ENCODE results near the gene FAT2.

The FAT2 gene, protein sequence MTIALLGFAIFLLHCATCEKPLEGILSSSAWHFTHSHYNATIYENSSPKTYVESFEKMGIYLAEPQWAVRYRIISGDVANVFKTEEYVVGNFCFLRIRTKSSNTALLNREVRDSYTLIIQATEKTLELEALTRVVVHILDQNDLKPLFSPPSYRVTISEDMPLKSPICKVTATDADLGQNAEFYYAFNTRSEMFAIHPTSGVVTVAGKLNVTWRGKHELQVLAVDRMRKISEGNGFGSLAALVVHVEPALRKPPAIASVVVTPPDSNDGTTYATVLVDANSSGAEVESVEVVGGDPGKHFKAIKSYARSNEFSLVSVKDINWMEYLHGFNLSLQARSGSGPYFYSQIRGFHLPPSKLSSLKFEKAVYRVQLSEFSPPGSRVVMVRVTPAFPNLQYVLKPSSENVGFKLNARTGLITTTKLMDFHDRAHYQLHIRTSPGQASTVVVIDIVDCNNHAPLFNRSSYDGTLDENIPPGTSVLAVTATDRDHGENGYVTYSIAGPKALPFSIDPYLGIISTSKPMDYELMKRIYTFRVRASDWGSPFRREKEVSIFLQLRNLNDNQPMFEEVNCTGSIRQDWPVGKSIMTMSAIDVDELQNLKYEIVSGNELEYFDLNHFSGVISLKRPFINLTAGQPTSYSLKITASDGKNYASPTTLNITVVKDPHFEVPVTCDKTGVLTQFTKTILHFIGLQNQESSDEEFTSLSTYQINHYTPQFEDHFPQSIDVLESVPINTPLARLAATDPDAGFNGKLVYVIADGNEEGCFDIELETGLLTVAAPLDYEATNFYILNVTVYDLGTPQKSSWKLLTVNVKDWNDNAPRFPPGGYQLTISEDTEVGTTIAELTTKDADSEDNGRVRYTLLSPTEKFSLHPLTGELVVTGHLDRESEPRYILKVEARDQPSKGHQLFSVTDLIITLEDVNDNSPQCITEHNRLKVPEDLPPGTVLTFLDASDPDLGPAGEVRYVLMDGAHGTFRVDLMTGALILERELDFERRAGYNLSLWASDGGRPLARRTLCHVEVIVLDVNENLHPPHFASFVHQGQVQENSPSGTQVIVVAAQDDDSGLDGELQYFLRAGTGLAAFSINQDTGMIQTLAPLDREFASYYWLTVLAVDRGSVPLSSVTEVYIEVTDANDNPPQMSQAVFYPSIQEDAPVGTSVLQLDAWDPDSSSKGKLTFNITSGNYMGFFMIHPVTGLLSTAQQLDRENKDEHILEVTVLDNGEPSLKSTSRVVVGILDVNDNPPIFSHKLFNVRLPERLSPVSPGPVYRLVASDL (N-terminal part only)

DNA sequence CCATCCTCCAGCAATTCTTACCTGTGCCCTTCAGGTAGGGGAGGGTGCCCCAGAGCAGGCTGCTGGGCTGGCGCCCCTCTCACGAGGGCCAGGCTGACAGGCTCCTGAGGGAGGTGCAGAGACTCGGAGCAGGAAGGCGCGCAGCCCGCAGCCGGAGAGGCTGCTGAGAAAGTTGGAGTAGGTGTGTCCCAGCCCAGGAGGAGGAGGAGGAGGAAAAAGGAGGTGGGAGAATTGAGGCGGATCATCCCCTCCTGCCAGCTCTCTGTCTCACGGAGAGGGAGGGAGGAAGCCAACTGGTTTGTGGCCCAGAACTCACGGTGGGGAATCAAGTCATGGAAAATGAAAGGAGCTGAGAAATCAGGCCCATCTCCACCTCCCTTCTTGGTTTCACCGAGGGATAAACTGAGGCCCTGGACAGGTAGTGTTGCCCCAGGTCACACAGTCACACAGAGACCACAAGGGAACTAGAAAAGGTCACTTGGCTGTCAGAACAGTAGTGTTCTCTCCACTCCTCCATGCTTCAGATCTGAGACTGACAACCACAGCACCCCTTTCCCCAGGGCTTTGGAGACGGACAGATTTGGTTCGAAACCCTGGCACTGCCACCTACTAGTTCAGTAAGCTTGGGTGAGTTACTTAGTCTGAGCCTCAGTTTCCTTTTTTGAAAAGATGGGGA is at the start of gene FAT2:
Gene FAT2 (minus strand): TSS at position 188 of the 676 bp plus-strand sequence. CDS start 22,400 bp downstream, outside the sequence.
- DNase-seq (ENCODE audit: low spot score) = no peak

DNA sequence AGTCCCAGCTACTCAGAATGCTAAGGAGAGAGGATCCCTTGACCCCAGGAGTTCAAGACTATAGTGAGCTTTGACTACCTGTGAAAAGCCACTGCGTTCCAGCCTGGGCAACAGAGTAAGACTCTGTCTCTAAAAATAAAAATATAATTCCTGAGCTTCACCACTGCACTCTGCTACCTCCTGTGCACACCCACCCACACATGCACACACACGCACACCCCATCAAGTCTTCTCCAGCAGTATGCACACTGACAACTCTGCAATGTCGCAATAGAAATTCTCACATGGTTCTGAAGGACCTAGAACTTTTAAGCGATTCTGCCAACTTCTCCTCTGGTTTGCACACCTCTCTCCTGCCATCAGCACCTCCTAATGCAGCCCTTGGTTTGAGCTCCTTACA is 47.5 kb upstream of the FAT2 start:
- DNase-seq (ENCODE audit: low spot score) = no peak

DNA sequence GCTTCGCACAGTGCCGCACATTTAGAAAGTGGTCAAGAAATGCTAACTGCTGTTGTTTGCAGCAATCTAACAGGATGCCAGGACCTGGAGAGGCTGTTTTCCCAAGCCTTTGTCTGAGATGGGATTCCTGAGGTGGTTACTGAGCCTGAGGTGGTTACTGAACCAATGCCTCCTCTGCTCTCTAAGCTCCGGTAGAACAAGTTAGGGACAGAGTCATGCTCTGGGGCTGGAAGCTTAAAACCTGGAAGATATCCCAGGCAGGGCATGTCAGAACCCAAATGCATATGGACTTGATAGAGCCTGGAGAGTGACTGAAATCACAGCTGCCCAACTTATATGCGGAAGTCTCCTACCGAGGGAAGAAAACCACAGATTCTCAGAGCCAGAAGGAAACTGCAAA is 46.5 kb upstream of the FAT2 start:
- no peak for DNase-seq (ENCODE audit: low spot score)

DNA sequence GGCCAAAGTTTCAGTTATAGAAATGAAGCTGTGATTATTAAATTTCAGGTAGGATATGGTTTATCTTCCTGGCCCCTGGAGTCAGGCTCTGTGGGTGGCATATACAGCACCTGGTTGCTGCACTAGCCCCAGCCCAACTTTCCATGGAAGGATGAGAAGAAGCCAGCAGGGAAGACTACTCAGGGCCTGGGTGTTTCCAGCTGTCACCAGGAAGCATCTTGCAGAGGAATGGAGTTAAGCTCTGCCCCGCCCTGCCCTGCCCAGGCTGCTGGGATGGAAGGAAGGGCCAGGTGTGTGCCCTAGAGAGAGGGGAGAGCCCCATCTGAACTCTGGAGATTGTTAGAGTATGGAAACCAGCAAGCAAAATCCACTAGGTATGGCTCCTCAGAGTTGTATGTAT is 42.8 kb upstream of the FAT2 start:
- DNase-seq (ENCODE audit: low spot score) = no peak

DNA sequence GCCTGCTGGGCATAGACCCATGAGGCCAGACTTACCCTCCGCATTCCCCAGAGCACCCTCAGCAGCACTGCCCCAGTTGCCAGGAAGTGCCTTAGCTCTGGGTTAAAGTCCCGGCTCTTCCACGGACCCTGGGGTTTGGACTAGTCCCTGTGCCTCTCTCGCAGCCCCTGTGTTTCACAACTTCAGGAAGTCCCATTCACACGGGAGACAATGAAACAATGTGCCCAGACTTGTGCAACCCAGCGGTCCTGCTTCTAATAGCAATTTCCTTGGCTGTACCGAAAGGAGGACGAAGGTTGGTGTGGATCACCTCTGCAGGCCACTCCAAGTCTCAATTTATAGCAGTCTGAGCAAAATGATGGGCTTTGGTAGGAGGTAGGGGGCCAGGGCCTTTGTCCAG is 41.8 kb upstream of the FAT2 start:
- DNase-seq (ENCODE audit: low spot score) = no peak

DNA sequence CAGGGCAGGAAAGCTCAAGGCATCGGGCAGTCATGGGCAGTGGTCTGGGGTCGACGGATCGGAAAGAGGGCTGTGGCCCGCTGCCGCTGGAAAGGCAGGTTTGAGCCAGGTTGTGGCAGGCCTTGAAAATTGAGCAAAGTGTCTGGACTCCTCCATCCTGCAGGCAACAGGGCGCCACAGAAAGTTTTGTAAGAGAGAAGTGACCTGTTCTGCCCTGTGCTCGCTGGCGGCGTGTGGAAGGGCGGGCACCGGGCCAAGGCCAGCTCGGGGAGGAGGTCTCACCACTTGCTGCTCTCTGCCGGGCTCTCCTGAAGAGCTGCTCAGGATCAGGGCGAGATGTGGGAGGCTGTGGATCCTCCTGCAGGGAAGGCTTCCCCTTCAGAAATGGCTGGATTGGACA is 41.4 kb upstream of the FAT2 start:
- no peak for DNase-seq (ENCODE audit: low spot score)

DNA sequence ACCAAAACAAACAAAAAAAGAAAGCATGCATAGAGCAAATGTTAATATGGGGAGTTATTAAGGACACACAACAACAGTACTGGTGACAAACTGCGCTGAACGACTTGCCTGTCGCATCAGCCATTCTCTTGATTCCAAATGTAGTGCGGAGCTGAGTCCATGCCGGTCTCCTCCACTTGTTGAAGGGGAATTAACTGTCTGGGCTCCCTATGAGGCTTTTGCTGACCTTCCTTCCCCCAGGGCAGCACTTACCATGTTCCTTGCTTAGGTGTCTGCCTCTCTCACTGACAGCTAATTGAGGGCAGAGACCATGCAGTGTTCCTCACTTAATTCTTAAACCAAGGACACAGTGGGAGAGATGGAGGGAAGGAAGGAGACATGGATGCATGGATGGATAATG is 40.8 kb upstream of the FAT2 start:
- DNase-seq (ENCODE audit: low spot score) = no peak

DNA sequence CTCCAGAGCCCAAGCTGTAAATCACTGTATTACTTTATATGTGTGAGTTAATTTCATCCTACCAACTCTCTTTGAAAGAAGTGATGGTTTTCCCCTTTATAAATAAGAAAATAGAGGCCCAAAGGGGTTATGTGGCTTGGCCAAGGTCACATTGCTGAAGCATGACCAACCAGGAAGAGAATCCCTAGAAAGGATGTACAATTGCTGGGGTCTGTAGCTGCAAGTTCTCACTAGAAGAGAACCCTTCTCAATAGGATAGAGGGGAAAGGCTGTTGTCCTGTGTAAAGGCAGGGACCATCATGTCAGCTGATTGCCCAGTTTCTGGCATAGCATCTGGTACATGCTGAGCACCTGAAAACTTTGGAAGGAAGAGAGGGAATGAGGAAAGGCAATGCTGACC is 39.0 kb upstream of the FAT2 start:
- no peak for DNase-seq (ENCODE audit: low spot score)

DNA sequence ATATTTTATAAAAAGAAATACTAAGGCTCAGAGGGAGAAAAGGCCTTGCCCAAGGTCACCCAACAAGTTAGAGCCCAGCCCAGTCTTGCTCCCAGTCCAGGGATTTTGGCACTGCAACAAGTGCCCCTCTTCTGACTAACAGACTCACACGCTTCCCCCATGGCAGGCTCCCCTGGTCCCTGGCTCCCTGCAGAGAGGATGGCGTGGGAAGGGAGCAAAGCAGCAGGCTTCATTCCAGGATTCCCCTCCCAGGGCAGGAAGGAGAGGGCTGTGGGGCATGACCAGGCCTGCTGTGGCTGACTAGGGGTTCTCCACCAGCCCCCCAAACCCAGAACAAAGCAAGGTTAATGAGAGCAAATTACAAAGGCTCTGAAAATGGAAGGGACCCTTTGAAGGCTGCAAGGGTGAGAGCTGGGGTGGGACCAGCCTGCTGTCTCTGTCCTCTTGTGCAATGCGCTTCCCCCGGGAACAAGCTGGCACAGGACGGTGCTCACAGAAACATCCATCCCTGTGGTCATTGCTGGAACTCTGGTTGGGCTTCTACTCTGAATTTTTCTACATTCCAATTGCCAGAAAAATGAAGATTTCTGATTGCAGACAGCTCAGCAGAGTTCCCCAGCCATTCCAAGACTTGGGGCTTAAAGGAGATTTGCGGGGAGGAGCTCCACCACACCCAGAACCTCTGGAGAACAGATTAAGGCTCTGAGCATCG is 37.1 kb upstream of the FAT2 start:
- no peak for DNase-seq (ENCODE audit: low spot score)

DNA sequence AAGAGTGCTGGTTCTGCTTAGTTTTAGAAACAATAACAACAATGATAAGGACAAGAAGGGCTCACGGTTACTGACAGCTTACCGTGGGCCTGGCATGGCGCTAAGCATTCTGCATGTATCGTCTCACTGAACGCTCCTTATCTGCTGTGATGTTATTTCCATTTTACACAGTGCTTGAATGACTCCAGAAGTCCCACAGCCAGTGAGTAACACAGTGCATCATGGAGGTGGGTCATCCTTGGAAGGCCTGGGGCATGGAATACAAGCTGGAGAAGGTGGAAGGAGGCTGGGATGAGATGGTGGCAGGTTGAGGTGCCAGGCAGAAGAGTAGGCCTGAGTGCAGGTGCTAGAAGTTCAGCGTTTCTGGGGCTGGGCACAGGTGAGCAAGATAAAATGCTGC is 36.5 kb upstream of the FAT2 start:
- no peak for DNase-seq (ENCODE audit: low spot score)

DNA sequence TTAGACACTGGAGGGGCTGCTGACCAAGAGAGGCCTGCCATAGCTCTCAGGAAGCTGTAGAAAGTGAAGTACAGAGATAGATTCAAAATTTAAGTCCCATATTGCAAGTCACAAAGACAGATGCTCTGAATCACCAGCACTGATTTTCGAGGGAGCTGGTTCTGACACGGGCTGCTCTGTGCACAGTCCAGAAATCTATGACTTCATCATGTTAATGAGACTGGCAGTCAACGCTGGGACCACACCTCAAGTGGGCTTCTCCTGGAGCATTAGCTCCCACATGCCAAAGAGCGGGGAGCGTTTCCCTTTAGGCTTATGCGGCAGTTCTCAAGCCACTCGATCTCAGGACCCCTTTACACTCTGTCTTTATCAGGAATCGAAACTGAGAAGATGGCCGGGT is 34.2 kb upstream of the FAT2 start:
- DNase-seq (ENCODE audit: low spot score) = no peak

DNA sequence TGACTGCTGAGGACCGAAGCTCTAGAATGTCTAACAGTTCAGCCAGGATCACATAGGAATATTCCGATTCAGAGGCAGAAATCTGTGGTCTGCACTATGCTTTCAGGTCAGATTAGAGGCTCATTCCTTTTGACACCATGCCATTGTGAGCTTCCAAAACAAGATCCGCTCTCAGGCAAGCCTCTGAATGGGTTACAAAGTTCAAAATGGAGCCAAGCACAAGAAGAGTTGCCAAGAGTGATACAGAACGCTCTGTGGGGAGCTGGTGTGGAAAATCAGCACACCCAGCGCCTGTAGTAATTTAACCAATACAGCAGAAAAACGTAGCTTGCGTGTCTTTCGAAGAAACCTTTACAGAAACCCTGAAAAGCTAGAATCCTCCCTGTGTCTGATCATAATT is 33.3 kb upstream of the FAT2 start:
- no peak for DNase-seq (ENCODE audit: low spot score)

DNA sequence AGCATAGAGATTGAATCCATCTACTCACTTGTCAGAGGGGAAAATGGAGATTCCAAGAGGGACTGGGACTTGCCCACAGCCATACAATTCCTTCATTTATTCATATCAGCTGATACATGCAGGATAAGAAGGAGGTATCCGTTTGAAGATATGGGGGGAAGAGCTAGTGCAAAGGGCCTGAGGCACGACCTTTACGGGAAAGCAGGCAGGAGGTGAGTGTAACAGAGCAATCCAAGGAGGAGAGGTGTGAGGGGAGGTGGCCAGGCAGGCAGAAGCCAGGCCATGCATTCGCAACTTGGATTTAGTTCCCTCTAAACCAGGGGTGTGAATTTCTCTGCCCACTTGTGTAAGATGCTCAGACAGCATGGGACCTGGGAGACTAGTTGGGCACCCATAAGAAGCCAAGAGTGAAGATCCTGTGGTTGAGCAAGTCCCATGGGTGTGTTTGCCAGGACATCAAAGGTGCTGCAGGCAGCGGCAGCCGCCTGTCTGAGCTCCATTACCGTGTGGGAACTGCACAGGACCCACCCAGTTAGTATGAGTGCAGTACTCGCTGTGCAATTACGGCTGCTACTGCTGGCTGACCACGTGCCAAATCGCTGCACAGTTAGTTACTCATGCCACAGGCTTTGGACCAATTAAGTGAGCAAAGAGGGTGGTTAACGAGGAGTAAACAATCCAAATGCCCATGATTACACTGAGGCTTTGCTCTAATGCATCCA is 31.4 kb upstream of the FAT2 start:
- no peak for DNase-seq (ENCODE audit: low spot score)

DNA sequence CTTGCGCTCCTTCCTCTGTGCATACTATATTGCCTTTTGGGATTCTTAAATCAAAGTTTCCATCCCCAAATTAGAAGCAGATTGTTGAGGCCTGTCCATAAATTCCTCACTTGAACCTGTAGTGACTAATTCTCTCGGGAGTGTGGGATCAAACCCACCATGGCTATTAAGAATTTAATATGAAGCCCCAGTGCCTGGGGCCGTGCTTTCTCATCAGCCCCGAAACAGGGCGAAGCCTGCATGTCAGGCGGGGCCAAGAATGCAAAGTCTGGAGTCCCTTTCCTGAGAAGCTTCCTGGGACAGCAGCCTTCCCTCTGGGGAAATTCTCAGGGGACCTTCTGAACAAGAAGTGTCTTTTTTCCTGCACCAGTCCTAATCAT is 29.3 kb upstream of the FAT2 start:
- DNase-seq (ENCODE audit: low spot score) = no peak

DNA sequence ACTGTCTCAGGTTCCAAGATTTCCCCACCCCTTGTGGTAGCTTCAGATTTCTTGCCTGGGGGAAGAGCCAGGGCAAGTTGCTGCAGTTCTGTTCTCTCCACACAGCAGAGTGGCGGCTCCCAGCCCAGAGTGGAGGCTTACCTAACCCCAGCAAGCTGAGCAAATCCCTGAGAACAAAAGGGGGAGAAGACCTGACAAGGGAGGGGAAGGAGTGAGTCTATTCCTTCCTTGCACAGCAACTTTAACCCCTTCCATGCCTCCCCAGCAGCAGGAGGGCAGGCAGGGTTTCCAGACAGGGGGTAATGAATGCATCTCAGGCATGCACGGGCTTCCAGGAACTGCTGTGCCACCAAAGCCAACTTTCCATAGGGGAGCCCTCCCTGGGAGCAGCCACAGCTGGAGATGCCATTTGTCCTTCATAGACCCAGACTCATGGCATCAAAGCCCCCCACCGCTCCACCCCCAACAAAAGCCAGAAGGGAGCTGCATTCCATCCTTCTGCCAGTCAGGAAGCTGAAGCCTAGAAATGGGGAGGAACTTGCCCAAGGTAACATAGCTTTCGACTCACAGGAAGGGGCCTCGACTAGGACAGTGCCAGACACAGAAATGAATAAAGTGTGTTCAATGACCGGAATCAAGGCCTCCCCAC is 28.8 kb upstream of the FAT2 start:
- no peak for DNase-seq (ENCODE audit: low spot score)

DNA sequence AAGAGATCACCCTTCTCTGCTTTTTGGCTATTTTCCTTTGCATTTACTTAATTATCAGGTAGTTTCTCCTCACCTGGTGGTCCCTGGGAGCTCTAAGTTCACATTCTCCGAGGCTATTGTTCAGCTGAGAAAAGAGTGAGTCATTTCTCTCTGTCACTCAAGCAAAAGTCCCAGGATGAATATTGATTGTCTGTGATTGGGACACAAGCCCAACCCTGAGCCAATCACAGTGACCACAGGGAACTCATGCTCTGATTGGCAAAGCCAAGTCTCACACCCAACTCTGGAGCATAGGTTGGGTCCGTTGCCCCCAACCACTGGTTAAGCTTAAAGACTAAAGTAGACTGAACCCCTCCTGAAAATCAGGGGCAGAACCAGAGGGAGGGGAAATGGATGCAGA is 27.8 kb upstream of the FAT2 start:
- DNase-seq (ENCODE audit: low spot score) = no peak

DNA sequence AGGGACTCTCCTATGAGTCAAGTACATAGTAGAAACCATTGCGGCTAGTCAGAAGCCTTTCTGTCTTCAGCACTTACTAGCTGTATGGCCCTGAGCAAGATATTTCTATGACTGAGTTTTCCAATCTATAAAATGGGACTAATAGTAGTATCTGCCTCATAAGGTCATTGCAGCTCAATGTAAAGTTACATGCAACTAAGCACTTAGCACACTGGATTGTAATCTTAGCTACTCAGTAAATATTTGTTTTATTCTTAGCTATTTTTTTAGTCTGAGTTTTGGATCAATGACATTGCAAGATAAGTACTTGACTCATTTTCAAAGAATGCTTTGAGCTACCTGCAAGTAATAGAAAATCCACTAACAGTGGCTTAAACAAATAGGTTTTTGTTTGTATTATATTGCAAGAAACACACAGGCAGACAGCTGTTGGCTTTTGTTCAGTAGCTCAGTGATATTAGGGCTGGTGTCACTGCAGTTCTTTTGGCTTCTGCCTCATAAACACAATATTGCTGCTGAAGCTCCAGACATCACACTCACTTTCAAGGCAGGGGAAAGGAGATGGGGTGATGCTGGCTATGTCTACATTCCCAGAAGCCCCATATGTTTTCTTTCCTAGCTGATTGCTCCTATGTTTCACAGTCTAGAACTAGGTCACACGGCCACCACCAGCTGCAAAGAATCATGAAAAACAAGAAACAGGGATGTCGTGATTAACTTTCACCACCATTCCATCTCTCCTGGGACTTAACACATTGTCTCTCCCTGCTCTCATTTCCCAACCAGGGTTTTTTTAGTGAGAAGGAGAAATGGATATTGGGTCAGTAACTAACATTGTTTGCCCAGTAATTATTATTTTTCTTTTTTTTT is 26.9 kb upstream of the FAT2 start:
- no peak for DNase-seq (ENCODE audit: low spot score)

DNA sequence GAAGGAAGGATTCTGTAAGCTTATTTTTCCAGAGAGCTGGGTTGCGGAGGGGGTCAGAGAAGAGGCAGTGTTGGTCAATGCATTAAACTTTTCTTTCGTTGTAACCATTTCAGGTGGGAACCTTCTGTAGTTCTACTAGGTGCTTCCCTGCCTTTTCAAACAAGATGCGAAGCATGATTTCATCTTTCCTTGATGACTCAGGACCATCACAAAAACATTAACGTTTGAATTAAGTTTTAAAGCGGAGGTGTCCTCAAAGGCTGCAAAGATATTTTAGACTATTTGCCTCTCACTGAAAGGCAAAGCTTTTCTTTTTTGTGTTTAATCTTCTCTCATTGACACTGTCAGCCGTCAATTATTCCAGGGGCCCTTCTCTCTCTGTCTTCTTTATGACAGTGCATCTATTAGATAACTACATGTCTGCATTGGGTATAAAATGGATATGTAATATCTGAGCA is 26.3 kb upstream of the FAT2 start:
- DNase-seq (ENCODE audit: low spot score) = no peak

DNA sequence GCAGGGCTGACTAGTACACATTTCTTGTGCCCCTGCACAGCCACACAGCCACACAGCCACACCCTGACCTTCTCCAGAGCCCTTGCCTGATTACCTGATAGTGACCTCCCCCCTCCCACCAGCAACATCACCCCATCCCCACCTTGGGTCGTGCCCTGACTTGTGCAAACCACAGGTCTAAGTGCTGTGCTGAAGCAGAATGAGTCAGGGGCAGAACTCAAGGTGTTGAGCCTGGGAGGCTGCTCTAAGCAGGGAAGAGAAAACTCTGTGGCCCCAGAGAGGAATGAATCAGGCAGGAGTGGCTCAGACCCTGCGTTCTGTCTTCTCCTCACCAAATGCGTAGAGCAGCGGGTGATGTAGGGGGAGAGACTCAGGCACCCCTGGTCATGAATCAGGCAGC is 24.3 kb upstream of the FAT2 start:
- DNase-seq (ENCODE audit: low spot score) = no peak

Measured in COLO829 (cell line).